Liver (tissue), 9 donors: ENCODE data around the gene FAM117A. TPM values are rescaled to one million over a fixed set of nuclear protein-coding genes. Genes with fewer than 3 reads are reported as not detected.

Experiments
- DNase-seq: peaks from one replicate; pipeline ENCODE4 v3.0.0-alpha.2; 2017; ENCODE audit warnings: low spot score
- H3K27ac ChIP-seq, 2 donors: one replicate each; pipeline ENCODE4 v1.7.0; 2013; ENCODE audit warnings: inconsistent platforms in 2 of 2, low read length in 2 of 2, control low read depth in 1 of 2, low read depth in 1 of 2, mild to moderate bottlenecking in 1 of 2
- H3K27me3 ChIP-seq, 4 donors: one replicate each; pipeline versions ENCODE4 v1.6.1 to v1.7.0; 2013; ENCODE audit warnings: low read length in 3 of 4, inconsistent platforms in 1 of 4, mild to moderate bottlenecking in 1 of 4, moderate library complexity in 1 of 4; ENCODE audit not compliant: control insufficient read depth in 4 of 4, insufficient read depth in 4 of 4
- H3K36me3 ChIP-seq, 4 donors: one replicate each; pipeline versions ENCODE4 v1.6.1 to v1.7.0; 2013; ENCODE audit warnings: low read length in 3 of 4, mild to moderate bottlenecking in 3 of 4, low read depth in 1 of 4, moderate library complexity in 1 of 4; ENCODE audit not compliant: control insufficient read depth in 4 of 4, insufficient read depth in 3 of 4
- H3K4me1 ChIP-seq, 4 donors: one replicate each; pipeline versions ENCODE4 v1.6.1 to v1.7.0; 2013; ENCODE audit warnings: low read length in 3 of 4, mild to moderate bottlenecking in 3 of 4, moderate library complexity in 1 of 4; ENCODE audit not compliant: control insufficient read depth in 4 of 4, insufficient read depth in 4 of 4
- H3K4me3 ChIP-seq, 3 donors: one replicate each; pipeline versions ENCODE4 v1.6.1 to v1.7.0; 2013; ENCODE audit warnings: low read length in 3 of 3, control low read depth in 1 of 3, low read depth in 1 of 3, mild to moderate bottlenecking in 1 of 3
- H3K9ac ChIP-seq, 2 donors: one replicate each; pipeline ENCODE4 v1.7.0; 2013; ENCODE audit warnings: low read length in 2 of 2, mild to moderate bottlenecking in 2 of 2, moderate library complexity in 2 of 2, control low read depth in 1 of 2, low read depth in 1 of 2
- H3K9me3 ChIP-seq, 4 donors: one replicate each; pipeline versions ENCODE4 v1.6.1 to v1.7.0; 2013; ENCODE audit warnings: low read length in 3 of 4; ENCODE audit not compliant: control insufficient read depth in 4 of 4
- EGR1 ChIP-seq, 2 donors: IDR thresholded peaks; 2 replicates each; pipeline ENCODE4 v1.6.1; 2016 to 2018; ENCODE audit warnings: antibody characterized with exemption in 2 of 2, low read depth in 2 of 2
- FOXA1 ChIP-seq: IDR thresholded peaks from 2 replicates; pipeline ENCODE4 v1.6.1; 2016; ENCODE audit warnings: antibody characterized with exemption
- FOXA2 ChIP-seq: IDR thresholded peaks from 2 replicates; pipeline ENCODE4 v1.6.1; 2016; ENCODE audit warnings: antibody characterized with exemption
- GABPA ChIP-seq, 2 donors: IDR thresholded peaks in 1 of 2; conservative IDR thresholded peaks in 1 of 2; 2 replicates each; pipeline ENCODE4 v1.6.1; 2016; ENCODE audit warnings: antibody characterized with exemption in 2 of 2, mild to moderate bottlenecking in 1 of 2, moderate library complexity in 1 of 2
- HNF4A ChIP-seq, 2 donors: conservative IDR thresholded peaks; 2 replicates each; pipeline ENCODE4 v1.6.1; 2016; ENCODE audit warnings: antibody characterized with exemption in 2 of 2, mild to moderate bottlenecking in 2 of 2
- HNF4G ChIP-seq: IDR thresholded peaks from 2 replicates; pipeline ENCODE4 v1.6.1; 2016; ENCODE audit warnings: antibody characterized with exemption
- JUND ChIP-seq, 2 donors: IDR thresholded peaks; 2 replicates each; pipeline ENCODE4 v1.6.1; 2016; ENCODE audit warnings: antibody characterized with exemption in 2 of 2
- NR2F2 ChIP-seq: IDR thresholded peaks from 2 replicates; pipeline ENCODE4 v1.6.1; 2016; ENCODE audit warnings: antibody characterized with exemption
- RAD21 ChIP-seq, 2 donors: IDR thresholded peaks; 2 replicates each; pipeline ENCODE4 v1.6.1; 2016; ENCODE audit warnings: antibody characterized with exemption in 2 of 2, mild to moderate bottlenecking in 2 of 2
- RXRA ChIP-seq, 2 donors: IDR thresholded peaks; 2 replicates each; pipeline ENCODE4 v1.6.1; 2017 to 2018; ENCODE audit warnings: antibody characterized with exemption in 2 of 2, mild to moderate bottlenecking in 1 of 2
- SP1 ChIP-seq: IDR thresholded peaks from 2 replicates; pipeline ENCODE4 v1.6.1; 2018; ENCODE audit warnings: antibody characterized with exemption, mild to moderate bottlenecking
- TAF1 ChIP-seq: conservative IDR thresholded peaks from 2 replicates; pipeline ENCODE4 v1.6.1; 2016; ENCODE audit warnings: antibody characterized with exemption, mild to moderate bottlenecking
- YY1 ChIP-seq: IDR thresholded peaks from 2 replicates; pipeline ENCODE4 v1.6.1; 2016; ENCODE audit warnings: antibody characterized with exemption, mild to moderate bottlenecking
- WGBS: extraction: QIAGEN DNeasy Blood & Tissue Kit; methylation state at CpG from one replicate; pipeline ENCODE4 v1.1.7; 2013; 5-methylcytosine and 5-hydroxymethylcytosine counted together
- polyA plus RNA-seq, 2 donors: library from polyadenylated mRNA; stranded (reverse) in 1 of 2; unstranded in 1 of 2; fragments of 200-250 nt in 1 of 2; fragments of >200 nt in 1 of 2; fragmentation: Nextera tagmentation in 1 of 2; extraction: Ambion mirVana in 1 of 2; gene quantifications; one replicate each; pipeline versions ENCODE4 v1.2.1 to v1.2.3, GENCODE V29; 2013 to 2015
- total RNA-seq, 2 donors: library from RNA; depleted of rRNA; stranded (reverse); fragments of >200 nt; gene quantifications; one replicate each; pipeline ENCODE4 v1.2.3, GENCODE V29; 2014
- TF ChIP-seq, protein P1 (sequence below): IDR thresholded peaks from 2 replicates; pipeline ENCODE4 v1.6.1; 2016; ENCODE audit warnings: antibody characterized with exemption
- TF ChIP-seq, protein P2 (sequence below): fragments of 150-350 bp; IDR thresholded peaks from 2 replicates; pipeline ENCODE4 v1.5.1; 2017; ENCODE audit warnings: improper control_type of control experiment, low read depth, low read length; ENCODE audit not compliant: missing input control
- TF ChIP-seq, protein P3 (sequence below): IDR thresholded peaks from 2 replicates; pipeline ENCODE4 v1.6.1; 2016; ENCODE audit warnings: antibody characterized with exemption, mild to moderate bottlenecking
- TF ChIP-seq, protein P4 (sequence below): IDR thresholded peaks from 2 replicates; pipeline ENCODE4 v1.6.1; 2016; ENCODE audit warnings: antibody characterized with exemption
- donor health status: healthy.
- donor health status: healthy.
- donor health status: healthy.
- donor health status: healthy.
- donor health status: healthy.

Gene FAM117A
- total and polyA plus RNA-seq, 4 donors, result 4.5 to 39.3 (median 5.5) TPM

DNA sequence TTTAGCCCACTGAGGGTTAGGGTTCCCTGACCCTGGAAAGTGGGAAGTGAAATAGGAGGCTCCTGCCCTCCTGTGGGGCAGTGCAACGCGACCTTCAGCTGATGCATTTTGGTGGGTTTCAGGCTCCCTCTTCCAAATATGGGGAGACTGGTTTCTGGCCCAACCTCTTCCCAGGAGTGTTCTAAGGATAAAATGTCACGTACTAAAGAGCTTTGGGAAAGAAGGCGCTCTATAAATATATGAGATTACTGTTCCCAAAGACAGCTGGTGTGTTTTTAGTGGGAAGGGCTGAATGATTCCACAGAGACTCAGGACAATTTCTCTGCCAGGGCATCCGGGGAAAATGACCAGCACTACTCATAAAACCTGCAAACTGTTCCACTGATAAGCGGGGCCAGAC lies 65.9 kb downstream of the FAM117A start:
- no peak for TF ChIP-seq NR2F2
- no peak for TF ChIP-seq EGR1 (IDR thresholded peaks at IDR 0.05; ENCODE audit: low read depth in 2 of 2)
- TF ChIP-seq HNF4G, result no peak
- TF ChIP-seq HNF4A (conservative IDR thresholded peaks at IDR 0.05), result no peak
- TF ChIP-seq, protein P1, sequence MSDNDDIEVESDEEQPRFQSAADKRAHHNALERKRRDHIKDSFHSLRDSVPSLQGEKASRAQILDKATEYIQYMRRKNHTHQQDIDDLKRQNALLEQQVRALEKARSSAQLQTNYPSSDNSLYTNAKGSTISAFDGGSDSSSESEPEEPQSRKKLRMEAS, result no peak
- TF ChIP-seq YY1, result no peak
- no peak for TF ChIP-seq SP1
- TF ChIP-seq, protein P2, sequence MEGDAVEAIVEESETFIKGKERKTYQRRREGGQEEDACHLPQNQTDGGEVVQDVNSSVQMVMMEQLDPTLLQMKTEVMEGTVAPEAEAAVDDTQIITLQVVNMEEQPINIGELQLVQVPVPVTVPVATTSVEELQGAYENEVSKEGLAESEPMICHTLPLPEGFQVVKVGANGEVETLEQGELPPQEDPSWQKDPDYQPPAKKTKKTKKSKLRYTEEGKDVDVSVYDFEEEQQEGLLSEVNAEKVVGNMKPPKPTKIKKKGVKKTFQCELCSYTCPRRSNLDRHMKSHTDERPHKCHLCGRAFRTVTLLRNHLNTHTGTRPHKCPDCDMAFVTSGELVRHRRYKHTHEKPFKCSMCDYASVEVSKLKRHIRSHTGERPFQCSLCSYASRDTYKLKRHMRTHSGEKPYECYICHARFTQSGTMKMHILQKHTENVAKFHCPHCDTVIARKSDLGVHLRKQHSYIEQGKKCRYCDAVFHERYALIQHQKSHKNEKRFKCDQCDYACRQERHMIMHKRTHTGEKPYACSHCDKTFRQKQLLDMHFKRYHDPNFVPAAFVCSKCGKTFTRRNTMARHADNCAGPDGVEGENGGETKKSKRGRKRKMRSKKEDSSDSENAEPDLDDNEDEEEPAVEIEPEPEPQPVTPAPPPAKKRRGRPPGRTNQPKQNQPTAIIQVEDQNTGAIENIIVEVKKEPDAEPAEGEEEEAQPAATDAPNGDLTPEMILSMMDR, result no peak
- no peak for TF ChIP-seq FOXA2
- no peak for TF ChIP-seq TAF1
- no peak for TF ChIP-seq RAD21 (IDR thresholded peaks at IDR 0.05)
- TF ChIP-seq, protein P3, sequence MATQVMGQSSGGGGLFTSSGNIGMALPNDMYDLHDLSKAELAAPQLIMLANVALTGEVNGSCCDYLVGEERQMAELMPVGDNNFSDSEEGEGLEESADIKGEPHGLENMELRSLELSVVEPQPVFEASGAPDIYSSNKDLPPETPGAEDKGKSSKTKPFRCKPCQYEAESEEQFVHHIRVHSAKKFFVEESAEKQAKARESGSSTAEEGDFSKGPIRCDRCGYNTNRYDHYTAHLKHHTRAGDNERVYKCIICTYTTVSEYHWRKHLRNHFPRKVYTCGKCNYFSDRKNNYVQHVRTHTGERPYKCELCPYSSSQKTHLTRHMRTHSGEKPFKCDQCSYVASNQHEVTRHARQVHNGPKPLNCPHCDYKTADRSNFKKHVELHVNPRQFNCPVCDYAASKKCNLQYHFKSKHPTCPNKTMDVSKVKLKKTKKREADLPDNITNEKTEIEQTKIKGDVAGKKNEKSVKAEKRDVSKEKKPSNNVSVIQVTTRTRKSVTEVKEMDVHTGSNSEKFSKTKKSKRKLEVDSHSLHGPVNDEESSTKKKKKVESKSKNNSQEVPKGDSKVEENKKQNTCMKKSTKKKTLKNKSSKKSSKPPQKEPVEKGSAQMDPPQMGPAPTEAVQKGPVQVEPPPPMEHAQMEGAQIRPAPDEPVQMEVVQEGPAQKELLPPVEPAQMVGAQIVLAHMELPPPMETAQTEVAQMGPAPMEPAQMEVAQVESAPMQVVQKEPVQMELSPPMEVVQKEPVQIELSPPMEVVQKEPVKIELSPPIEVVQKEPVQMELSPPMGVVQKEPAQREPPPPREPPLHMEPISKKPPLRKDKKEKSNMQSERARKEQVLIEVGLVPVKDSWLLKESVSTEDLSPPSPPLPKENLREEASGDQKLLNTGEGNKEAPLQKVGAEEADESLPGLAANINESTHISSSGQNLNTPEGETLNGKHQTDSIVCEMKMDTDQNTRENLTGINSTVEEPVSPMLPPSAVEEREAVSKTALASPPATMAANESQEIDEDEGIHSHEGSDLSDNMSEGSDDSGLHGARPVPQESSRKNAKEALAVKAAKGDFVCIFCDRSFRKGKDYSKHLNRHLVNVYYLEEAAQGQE, result no peak
- no peak for TF ChIP-seq FOXA1
- no peak for TF ChIP-seq RXRA (IDR thresholded peaks at IDR 0.05)
- TF ChIP-seq, protein P4, sequence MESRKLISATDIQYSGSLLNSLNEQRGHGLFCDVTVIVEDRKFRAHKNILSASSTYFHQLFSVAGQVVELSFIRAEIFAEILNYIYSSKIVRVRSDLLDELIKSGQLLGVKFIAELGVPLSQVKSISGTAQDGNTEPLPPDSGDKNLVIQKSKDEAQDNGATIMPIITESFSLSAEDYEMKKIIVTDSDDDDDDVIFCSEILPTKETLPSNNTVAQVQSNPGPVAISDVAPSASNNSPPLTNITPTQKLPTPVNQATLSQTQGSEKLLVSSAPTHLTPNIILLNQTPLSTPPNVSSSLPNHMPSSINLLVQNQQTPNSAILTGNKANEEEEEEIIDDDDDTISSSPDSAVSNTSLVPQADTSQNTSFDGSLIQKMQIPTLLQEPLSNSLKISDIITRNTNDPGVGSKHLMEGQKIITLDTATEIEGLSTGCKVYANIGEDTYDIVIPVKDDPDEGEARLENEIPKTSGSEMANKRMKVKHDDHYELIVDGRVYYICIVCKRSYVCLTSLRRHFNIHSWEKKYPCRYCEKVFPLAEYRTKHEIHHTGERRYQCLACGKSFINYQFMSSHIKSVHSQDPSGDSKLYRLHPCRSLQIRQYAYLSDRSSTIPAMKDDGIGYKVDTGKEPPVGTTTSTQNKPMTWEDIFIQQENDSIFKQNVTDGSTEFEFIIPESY, result no peak
- no peak overlapping the region for H3K4me3 ChIP-seq
- H3K36me3 ChIP-seq, result peaks cover 13 to 35% (median 27%) of the 10 kb centered on the region in 4 donors
- no peak overlapping the region for H3K9ac ChIP-seq
- 76% methylated on average over 6 of the region's 6 CpGs for WGBS
- peaks cover 0 to 8% (median 7%) of the 10 kb centered on the region in 4 donors for H3K4me1 ChIP-seq
- no peaks in the 10 kb centered on the region for H3K9me3 ChIP-seq
- no peak overlapping the region for H3K27ac ChIP-seq
- H3K27me3 ChIP-seq, result no peaks in the 10 kb centered on the region
- no peak for DNase-seq

DNA sequence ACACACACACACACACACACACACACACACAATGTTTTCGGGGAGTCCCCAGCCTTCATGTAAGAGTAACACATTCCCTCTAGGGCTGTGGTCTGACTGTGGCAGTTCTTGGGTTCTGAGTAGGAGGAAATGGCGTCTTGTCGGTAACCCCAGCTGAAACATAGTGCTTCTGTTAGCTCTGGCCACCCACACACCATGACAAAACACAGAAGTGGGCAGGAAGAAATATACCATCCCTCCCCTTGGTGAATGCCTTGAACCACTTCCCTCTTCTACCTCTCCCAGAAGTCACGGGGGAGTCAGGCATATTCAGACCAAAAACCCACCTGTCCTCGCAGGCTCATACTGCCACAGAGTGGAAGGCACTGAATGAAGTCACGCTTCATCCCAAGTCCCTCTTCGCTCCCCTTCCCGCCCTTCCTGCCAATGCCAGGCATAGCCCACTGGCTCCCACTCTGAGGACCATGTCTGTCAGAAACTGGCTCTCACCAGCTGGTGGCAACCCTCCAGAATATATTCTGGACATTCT lies 67.6 kb downstream of the FAM117A start:
- Histone ChIP-seq H3K9ac (no peak overlapping the region), H3K27me3 (no peaks in the 10 kb centered on the region), H3K9me3 (no peaks in the 10 kb centered on the region), H3K4me3 (no peak overlapping the region), H3K36me3 (peaks cover 3 to 18% (median 13%) of the 10 kb centered on the region in 4 donors), H3K27ac (no peak overlapping the region), H3K4me1 (peaks cover 0 to 8% (median 7%) of the 10 kb centered on the region in 4 donors)
- 86% methylated on average over 8 of the region's 8 CpGs for whole genome bisulfite sequencing
- no peak for DNase-seq
- TF ChIP-seq FOXA1 (no peak), GABPA (IDR thresholded peaks at IDR 0.05 in 1 of 2, conservative IDR thresholded peaks at IDR 0.05 in 1 of 2) (no peak), NR2F2 (no peak), JUND (IDR thresholded peaks at IDR 0.05) (no peak), HNF4G (no peak), FOXA2 (no peak), TAF1 (no peak), RXRA (IDR thresholded peaks at IDR 0.05) (no peak), HNF4A (conservative IDR thresholded peaks at IDR 0.05) (no peak)
- TF ChIP-seq, protein P3, result no peak
- TF ChIP-seq, protein P4, result no peak
- TF ChIP-seq, protein P1, result no peak
